Body of pancreas (tissue), 4 donors: ENCODE measurements around the gene NECAP2.
"Not testable (repeated sequence)": the region's sequence is repeated elsewhere in the genome, so short reads cannot be mapped to it uniquely, and the experiment has no call there.

Experiments used
- POLR2A ChIP-seq, 3 donors: fragments of 450-650 bp; IDR thresholded peaks; one replicate each; pipeline ENCODE4 v1.6.1; 2016; ENCODE audit warnings: antibody characterized with exemption in 3 of 3, mild to moderate bottlenecking in 2 of 3
- TF ChIP-seq, protein P1 (sequence below), 7 experiments: fragments of 450-650 bp in 4 of 7; fragments of 200-600 bp in 3 of 7; sonication (generic) in 3 of 7; IDR thresholded peaks; one replicate each; pipeline ENCODE4 v1.5.1; 2016 to 2019; ENCODE audit warnings: antibody characterized with exemption in 7 of 7

DNA sequence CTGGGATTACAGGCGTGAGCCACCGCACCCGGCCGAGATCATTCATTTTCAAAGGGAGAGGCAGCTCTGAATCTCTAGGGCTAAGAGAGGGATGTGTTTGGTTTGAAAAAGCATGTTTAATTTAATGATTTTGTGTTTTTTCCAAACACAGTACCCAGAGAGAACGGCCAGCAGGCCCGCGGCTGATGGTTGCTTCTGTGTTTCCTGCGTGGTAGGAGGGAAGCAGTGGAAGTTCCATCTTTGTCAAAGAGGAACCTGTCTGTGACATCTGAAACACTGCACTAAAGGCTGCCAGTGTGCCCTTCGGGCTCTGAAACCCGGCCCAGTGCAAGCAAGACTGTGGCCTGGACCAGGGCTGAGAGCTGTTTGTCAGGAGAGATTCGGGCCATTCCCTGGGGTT lies 59.9 kb downstream of the NECAP2 start:
- TF ChIP-seq, protein P1, sequence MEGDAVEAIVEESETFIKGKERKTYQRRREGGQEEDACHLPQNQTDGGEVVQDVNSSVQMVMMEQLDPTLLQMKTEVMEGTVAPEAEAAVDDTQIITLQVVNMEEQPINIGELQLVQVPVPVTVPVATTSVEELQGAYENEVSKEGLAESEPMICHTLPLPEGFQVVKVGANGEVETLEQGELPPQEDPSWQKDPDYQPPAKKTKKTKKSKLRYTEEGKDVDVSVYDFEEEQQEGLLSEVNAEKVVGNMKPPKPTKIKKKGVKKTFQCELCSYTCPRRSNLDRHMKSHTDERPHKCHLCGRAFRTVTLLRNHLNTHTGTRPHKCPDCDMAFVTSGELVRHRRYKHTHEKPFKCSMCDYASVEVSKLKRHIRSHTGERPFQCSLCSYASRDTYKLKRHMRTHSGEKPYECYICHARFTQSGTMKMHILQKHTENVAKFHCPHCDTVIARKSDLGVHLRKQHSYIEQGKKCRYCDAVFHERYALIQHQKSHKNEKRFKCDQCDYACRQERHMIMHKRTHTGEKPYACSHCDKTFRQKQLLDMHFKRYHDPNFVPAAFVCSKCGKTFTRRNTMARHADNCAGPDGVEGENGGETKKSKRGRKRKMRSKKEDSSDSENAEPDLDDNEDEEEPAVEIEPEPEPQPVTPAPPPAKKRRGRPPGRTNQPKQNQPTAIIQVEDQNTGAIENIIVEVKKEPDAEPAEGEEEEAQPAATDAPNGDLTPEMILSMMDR (IDR thresholded peaks at IDR 0.05) = not testable (repeated sequence)
- TF ChIP-seq POLR2A (IDR thresholded peaks at IDR 0.05) = not testable (repeated sequence)
